ENCODE data around the gene SMYD5. TPM values are rescaled to one million over a fixed set of nuclear protein-coding genes. Genes with fewer than 3 reads are reported as not detected.

Gene SMYD5
- total and polyA plus RNA-seq, 9 of the 15 experiments (the other 6 are each of a cell fraction or from before 2014, with no cell fraction given), result 11.4 to 56.8 (median 32.0) TPM

DNA sequence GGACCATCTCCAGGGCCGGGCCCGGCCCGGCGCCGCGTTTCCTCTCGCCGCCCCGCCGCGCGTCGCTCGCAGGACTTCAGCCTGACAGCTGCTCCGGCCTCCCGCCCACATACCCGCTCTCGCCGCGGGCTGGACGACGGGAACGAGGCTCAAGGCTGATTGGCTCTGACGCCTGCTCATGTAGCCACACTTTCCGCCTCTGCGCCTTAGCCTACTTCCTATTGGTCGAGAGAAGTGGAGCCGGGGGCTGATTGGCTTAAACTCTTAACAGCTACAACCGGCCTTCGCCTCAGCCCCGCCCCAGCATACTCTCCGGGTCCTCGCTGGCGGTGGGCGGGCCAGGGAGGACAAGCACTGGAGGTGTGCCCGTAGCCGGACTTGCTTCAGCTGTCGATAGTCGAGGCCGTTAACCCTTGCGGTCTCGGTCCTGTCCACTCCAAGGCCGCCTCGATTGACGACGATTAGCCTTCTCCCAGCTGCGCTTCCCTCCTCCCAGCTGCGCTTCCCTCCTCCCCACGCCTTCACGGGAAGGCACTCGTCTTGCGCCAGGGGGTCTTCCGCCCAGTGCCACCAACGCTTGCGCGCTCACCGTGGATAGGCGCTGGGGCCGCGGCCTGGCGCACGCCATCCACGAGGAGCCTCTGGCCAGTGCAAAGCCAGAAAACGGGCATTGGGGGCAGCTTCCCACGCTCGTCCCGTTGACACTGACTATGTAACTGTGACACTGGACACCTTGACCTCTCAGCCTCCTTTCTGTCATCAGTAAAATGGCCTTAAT, 19.3 kb downstream of the SMYD5 start, which contains the start of gene PRADC1 (continued):
- TF ChIP-seq, protein P1, sequence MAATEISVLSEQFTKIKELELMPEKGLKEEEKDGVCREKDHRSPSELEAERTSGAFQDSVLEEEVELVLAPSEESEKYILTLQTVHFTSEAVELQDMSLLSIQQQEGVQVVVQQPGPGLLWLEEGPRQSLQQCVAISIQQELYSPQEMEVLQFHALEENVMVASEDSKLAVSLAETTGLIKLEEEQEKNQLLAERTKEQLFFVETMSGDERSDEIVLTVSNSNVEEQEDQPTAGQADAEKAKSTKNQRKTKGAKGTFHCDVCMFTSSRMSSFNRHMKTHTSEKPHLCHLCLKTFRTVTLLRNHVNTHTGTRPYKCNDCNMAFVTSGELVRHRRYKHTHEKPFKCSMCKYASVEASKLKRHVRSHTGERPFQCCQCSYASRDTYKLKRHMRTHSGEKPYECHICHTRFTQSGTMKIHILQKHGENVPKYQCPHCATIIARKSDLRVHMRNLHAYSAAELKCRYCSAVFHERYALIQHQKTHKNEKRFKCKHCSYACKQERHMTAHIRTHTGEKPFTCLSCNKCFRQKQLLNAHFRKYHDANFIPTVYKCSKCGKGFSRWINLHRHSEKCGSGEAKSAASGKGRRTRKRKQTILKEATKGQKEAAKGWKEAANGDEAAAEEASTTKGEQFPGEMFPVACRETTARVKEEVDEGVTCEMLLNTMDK (IDR thresholded peaks at IDR 0.05; ENCODE audit: borderline replicate concordance, insufficient read depth, low read depth, low read length, poor library complexity, severe bottlenecking), result no peak
- no peak; the same call in 1 of the 2 replicates for TF ChIP-seq ZFX (CRISPR knock-in tag; IDR thresholded peaks at IDR 0.05)
- no peak; the same call in none of the 2 replicates for TF ChIP-seq MTA3 (IDR thresholded peaks at IDR 0.05; ENCODE audit: borderline replicate concordance)
- peak; percentile 43; the same call in 1 of the 2 replicates for TF ChIP-seq PHF8 (IDR thresholded peaks at IDR 0.05; ENCODE audit: borderline replicate concordance, low read length)
- no peak for TF ChIP-seq ZNF134 (CRISPR knock-in tag; conservative IDR thresholded peaks at IDR 0.05)
- no peak for TF ChIP-seq STAT5A (IDR thresholded peaks at IDR 0.05; ENCODE audit: borderline replicate concordance, low read length)
- TF ChIP-seq ARID4B (CRISPR knock-in tag; IDR thresholded peaks at IDR 0.05), result peak; percentile 66; the same call in 1 of the 2 replicates
- TF ChIP-seq, protein P2, sequence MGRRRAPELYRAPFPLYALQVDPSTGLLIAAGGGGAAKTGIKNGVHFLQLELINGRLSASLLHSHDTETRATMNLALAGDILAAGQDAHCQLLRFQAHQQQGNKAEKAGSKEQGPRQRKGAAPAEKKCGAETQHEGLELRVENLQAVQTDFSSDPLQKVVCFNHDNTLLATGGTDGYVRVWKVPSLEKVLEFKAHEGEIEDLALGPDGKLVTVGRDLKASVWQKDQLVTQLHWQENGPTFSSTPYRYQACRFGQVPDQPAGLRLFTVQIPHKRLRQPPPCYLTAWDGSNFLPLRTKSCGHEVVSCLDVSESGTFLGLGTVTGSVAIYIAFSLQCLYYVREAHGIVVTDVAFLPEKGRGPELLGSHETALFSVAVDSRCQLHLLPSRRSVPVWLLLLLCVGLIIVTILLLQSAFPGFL (CRISPR knock-in tag; IDR thresholded peaks at IDR 0.05), result no peak
- no peak for TF ChIP-seq ARNT (IDR thresholded peaks at IDR 0.05)
- no peak for TF ChIP-seq HOXB6 (CRISPR knock-in tag; IDR thresholded peaks at IDR 0.05; ENCODE audit: borderline replicate concordance)
- TF ChIP-seq ZKSCAN1 (IDR thresholded peaks at IDR 0.05; ENCODE audit: low read depth, low read length), result no peak
- 0 out of 2 replicates have a peak, but pooled peaks have one; percentile 58 for TF ChIP-seq ZBTB17 (CRISPR knock-in tag; IDR thresholded peaks at IDR 0.05)
- TF ChIP-seq KDM2B (CRISPR knock-in tag; IDR thresholded peaks at IDR 0.05), result 0 out of 2 replicates have a peak, but pooled peaks have one; percentile 37
- TF ChIP-seq, protein P3, sequence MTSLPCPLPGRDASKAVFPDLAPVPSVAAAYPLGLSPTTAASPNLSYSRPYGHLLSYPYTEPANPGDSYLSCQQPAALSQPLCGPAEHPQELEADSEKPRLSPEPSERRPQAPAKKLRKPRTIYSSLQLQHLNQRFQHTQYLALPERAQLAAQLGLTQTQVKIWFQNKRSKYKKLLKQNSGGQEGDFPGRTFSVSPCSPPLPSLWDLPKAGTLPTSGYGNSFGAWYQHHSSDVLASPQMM (CRISPR knock-in tag; IDR thresholded peaks at IDR 0.05), result no peak
- TF ChIP-seq, protein P4, sequence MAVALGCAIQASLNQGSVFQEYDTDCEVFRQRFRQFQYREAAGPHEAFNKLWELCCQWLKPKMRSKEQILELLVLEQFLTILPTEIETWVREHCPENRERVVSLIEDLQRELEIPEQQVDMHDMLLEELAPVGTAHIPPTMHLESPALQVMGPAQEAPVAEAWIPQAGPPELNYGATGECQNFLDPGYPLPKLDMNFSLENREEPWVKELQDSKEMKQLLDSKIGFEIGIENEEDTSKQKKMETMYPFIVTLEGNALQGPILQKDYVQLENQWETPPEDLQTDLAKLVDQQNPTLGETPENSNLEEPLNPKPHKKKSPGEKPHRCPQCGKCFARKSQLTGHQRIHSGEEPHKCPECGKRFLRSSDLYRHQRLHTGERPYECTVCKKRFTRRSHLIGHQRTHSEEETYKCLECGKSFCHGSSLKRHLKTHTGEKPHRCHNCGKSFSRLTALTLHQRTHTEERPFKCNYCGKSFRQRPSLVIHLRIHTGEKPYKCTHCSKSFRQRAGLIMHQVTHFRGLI (CRISPR knock-in tag; IDR thresholded peaks at IDR 0.05), result no peak

Measured in K562 (cell line).